MM.1S (cell line): ENCODE data around the gene SMG6.

Source experiments
- DNase-seq: peaks from one replicate; pipeline ENCODE4 v3.0.0-alpha.2; 2015
- H2AFZ ChIP-seq: fragments of 300-600 bp; sonication (generic); 2 replicates; pipeline ENCODE4 v1.6.0; 2016; ENCODE audit warnings: antibody characterized with exemption, low read length
- H3F3A ChIP-seq: fragments of 300-600 bp; sonication (generic); 2 replicates; pipeline ENCODE4 v1.6.1; 2016; ENCODE audit warnings: mild to moderate bottlenecking, antibody characterized with exemption, low read length, moderate library complexity, mixed read lengths; ENCODE audit not compliant: insufficient read depth
- H3K27ac ChIP-seq: fragments of 300-600 bp; sonication (generic); 2 replicates; pipeline ENCODE4 v1.5.1; 2016; ENCODE audit warnings: mild to moderate bottlenecking, low read length
- H3K27me3 ChIP-seq: fragments of 300-600 bp; sonication (generic); replicated peaks from 2 replicates; pipeline ENCODE4 v1.6.0; 2016; ENCODE audit warnings: low read length; ENCODE audit not compliant: insufficient read depth
- H3K36me3 ChIP-seq: fragments of 300-600 bp; sonication (generic); replicated peaks from 2 replicates; pipeline ENCODE4 v1.6.1; 2016; ENCODE audit warnings: mild to moderate bottlenecking, low read length, mixed read lengths; ENCODE audit not compliant: insufficient read depth
- H3K4me1 ChIP-seq: fragments of 300-600 bp; sonication (generic); 2 replicates; pipeline ENCODE4 v1.6.1; 2016; ENCODE audit warnings: low read length, mixed read lengths
- H3K4me2 ChIP-seq: fragments of 300-600 bp; sonication (generic); 2 replicates; pipeline ENCODE4 v1.6.0; 2016; ENCODE audit warnings: low read depth, low read length
- H3K4me3 ChIP-seq: fragments of 300-600 bp; sonication (generic); 2 replicates; pipeline ENCODE4 v1.5.1; 2016; ENCODE audit warnings: low read length, mixed read lengths
- H3K79me2 ChIP-seq: fragments of 300-600 bp; sonication (generic); 2 replicates; pipeline ENCODE4 v1.6.1; 2016; ENCODE audit warnings: mixed run types, low read length, mixed read lengths
- H3K9ac ChIP-seq: fragments of 300-600 bp; sonication (generic); 2 replicates; pipeline ENCODE4 v1.6.1; 2016; ENCODE audit warnings: low read length, mixed read lengths
- H3K9me2 ChIP-seq: fragments of 300-600 bp; sonication (generic); replicated peaks from 2 replicates; pipeline ENCODE4 v1.6.1; 2016; ENCODE audit warnings: mild to moderate bottlenecking, low read length, mixed read lengths; ENCODE audit not compliant: insufficient read depth
- H3K9me3 ChIP-seq: fragments of 300-600 bp; sonication (generic); replicated peaks from 2 replicates; pipeline ENCODE4 v1.6.1; 2016; ENCODE audit warnings: mild to moderate bottlenecking, low read length, mixed read lengths; ENCODE audit not compliant: insufficient read depth
- H4K20me1 ChIP-seq: fragments of 300-600 bp; sonication (generic); 2 replicates; pipeline ENCODE4 v1.6.1; 2016; ENCODE audit warnings: mild to moderate bottlenecking, low read length, moderate library complexity, mixed read lengths; ENCODE audit not compliant: insufficient read depth
- EZH2 ChIP-seq: fragments of 300-600 bp; sonication (generic); optimal IDR thresholded peaks from 2 replicates; pipeline ENCODE3; 2017; ENCODE audit warnings: low read depth, mild to moderate bottlenecking, antibody characterized with exemption, low read length, mixed read lengths
- EZH2phosphoT487 ChIP-seq: fragments of 300-600 bp; sonication (generic); IDR thresholded peaks from 2 replicates; pipeline ENCODE4 v1.6.1; 2018; ENCODE audit warnings: antibody characterized with exemption, low read length
- TF ChIP-seq, protein P1 (sequence below): fragments of 300-600 bp; sonication (generic); IDR thresholded peaks from 2 replicates; pipeline ENCODE4 v1.5.1; 2016; ENCODE audit warnings: antibody characterized with exemption, low read length, mixed read lengths

Gene SMG6

DNA sequence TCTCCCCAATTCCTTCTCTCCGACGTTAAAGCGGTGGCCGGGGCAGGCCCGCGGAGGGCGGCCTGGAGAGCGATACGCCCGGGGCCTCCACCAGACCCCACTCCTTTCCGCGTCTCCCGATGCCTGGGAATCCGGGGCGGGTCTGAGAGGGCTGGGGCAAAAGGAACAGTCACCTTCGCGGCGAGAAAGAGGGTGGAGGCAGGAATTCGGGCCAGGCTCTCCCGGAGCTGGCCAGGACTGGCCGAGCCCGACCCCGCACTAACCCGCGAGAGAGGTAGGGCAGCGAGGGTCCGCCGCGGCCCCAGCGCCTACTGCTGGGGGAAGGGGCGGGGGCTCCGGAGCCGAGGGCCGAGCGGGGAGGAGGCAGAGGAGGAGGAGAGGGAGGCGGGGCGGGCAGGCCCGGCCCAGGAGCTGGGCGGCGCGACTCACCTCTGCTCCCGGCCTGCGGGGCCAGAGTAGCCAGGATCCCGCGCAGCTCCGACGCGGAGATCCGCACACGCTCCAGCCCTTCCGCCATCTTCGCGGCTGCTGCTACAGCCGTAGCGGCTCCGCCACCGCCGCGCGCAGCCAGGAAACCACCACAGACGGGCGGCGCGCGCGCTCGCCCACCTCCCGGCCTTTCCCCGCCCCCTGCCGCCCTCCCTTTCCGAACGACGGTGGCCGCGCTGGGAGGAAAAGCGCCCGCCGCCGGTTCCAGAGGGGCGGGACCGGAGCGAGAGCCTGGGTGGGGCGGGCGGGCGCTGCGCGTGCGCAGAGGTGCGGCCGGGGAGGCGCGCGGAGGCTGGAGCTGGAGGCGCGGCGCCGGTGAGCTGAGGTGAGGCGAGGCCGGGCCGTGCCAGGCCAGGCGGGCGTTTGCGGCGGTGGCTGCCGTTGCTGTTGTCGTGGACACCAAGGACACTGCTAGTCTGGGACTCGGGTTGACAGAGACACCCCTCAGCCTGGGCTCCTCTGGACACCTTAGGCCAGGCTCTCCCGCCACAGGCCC, at the start of gene SMG6, which contains the start of gene SRR:
SMG6 (minus strand) TSS at position 582 of the 985 bp plus-strand sequence; CDS start at position 517, 65 bp downstream.
SRR (plus strand) TSS at position 747 of the 985 bp plus-strand sequence. CDS start 11,611 bp downstream, outside the sequence.
- peak; percentile 89 for DNase-seq
- Histone ChIP-seq H3K79me2 (peaks cover 49% of the 10 kb centered on the region), H3K4me3 (peak within 1 kb of the TSS; percentile 91)

DNA sequence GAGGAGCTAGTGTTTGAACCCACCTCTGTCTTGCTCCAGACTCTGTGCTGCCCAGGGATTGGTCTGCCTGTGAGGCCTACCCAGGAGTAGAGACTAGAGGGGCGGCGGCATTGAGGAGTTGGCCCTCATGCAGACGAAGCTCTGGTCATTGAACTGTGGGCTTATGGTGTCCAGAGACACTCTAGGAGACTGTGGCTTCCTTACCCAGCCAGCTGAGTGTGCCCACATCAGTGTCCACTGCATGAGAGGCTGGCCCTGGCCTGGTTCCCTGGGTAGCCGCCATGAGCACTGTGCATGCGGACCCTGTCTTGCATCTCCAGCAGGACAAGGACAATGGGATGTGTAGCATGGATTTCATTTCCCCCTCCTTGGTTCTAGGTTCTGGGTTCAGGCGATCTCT, 47.7 kb upstream of the SMG6 start:
- Histone ChIP-seq H2AFZ (no peak overlapping the region), H3K27ac (no peak overlapping the region), H3K27me3 (no peaks in the 10 kb centered on the region), H4K20me1 (no peaks in the 10 kb centered on the region), H3K4me1 (peaks cover 8% of the 10 kb centered on the region), H3K36me3 (no peaks in the 10 kb centered on the region), H3K9me3 (no peaks in the 10 kb centered on the region), H3K9ac (no peak overlapping the region), H3K79me2 (no peaks in the 10 kb centered on the region), H3F3A (peaks cover 14% of the 10 kb centered on the region), H3K9me2 (no peaks in the 10 kb centered on the region), H3K4me2 (no peak overlapping the region), H3K4me3 (no peak overlapping the region)
- no peak for DNase-seq
- TF ChIP-seq, protein P1, sequence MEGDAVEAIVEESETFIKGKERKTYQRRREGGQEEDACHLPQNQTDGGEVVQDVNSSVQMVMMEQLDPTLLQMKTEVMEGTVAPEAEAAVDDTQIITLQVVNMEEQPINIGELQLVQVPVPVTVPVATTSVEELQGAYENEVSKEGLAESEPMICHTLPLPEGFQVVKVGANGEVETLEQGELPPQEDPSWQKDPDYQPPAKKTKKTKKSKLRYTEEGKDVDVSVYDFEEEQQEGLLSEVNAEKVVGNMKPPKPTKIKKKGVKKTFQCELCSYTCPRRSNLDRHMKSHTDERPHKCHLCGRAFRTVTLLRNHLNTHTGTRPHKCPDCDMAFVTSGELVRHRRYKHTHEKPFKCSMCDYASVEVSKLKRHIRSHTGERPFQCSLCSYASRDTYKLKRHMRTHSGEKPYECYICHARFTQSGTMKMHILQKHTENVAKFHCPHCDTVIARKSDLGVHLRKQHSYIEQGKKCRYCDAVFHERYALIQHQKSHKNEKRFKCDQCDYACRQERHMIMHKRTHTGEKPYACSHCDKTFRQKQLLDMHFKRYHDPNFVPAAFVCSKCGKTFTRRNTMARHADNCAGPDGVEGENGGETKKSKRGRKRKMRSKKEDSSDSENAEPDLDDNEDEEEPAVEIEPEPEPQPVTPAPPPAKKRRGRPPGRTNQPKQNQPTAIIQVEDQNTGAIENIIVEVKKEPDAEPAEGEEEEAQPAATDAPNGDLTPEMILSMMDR: no peak
- TF ChIP-seq EZH2phosphoT487 (no peak), EZH2 (no peak)

More for the DNA sequence above, at the start of gene SMG6, which contains the start of gene SRR:
- Histone ChIP-seq H3K9ac (peak within 1 kb of the TSS; percentile 83), H3F3A (no peaks in the 10 kb centered on the region; the same call in 1 of the 2 replicates), H3K4me1 (no peaks in the 10 kb centered on the region), H3K9me2 (no peaks in the 10 kb centered on the region), H3K36me3 (0 out of 2 replicates have a peak, but pooled peaks cover 3% of the 10 kb centered on the region), H3K9me3 (no peaks in the 10 kb centered on the region), H3K27ac (peak within 1 kb of the TSS; percentile 67; the same call in 1 of the 2 replicates), H3K4me2 (peak within 1 kb of the TSS; percentile 87), H3K27me3 (no peaks in the 10 kb centered on the region), H4K20me1 (no peaks in the 10 kb centered on the region), H2AFZ (peak within 1 kb of the TSS; percentile 94)
- TF ChIP-seq EZH2phosphoT487: no peak
- no peak for TF ChIP-seq EZH2
- TF ChIP-seq, protein P1: no peak

DNA sequence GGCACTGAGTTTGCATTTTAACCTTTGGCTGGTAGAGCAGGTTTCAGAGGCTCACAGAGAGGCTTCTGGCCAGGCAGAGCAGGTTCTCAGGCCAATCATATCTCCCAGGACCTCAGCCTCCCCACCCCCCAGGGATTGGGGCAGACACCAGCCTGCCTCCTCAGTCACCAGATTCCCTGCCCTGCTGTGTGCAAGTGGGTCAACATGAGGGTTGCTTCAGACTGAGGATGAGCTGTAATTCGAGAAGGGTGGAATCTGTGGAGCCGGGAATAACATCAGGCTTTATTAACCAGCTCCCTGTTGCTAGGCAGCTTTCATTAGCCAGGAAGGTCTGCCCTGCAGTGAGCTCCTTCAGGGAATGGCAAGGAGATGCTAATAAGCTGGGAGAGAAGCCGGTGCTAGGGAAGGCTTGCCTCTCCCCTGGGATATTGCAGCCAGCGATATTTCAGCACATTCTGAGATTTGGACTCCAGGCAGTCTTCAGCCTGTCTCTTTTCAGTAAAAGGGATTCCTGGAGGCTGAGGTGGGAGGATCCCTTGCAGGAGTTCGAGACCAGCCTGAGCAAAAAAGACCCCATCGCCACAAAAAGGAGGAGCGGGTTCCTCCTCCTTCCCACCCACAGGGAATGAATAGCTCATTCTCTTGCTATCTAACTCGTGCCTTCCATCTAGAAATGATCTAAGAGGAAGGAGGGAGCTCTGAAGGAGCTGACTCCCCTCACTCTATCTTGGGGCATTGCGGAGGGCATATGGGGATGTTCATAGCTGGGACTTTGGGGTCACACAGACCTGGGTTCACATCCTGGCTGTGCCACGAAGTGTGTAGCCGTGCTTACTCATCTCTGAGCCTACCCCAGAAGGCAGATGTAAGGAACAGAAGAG, 44.5 kb upstream of the SMG6 start:
- H3K27ac ChIP-seq: no peak overlapping the region
- no peaks in the 10 kb centered on the region for H3K9me2 ChIP-seq
- H3K9me3 ChIP-seq: no peaks in the 10 kb centered on the region
- peaks cover 8% of the 10 kb centered on the region; the same call in 1 of the 2 replicates for H3K4me1 ChIP-seq
- no peaks in the 10 kb centered on the region for H3K36me3 ChIP-seq
- DNase-seq: no peak
- no peak overlapping the region for H3K4me2 ChIP-seq
- H2AFZ ChIP-seq: no peak overlapping the region
- H3K4me3 ChIP-seq: no peak overlapping the region
- H3K27me3 ChIP-seq: no peaks in the 10 kb centered on the region
- no peaks in the 10 kb centered on the region for H4K20me1 ChIP-seq
- TF ChIP-seq EZH2phosphoT487 (no peak), EZH2 (no peak)
- TF ChIP-seq, protein P1: no peak
- H3K9ac ChIP-seq: no peak overlapping the region
- H3K79me2 ChIP-seq: no peaks in the 10 kb centered on the region
- peaks cover 8% of the 10 kb centered on the region for H3F3A ChIP-seq
